Measurements from ENCODE around the gene SLC24A4. TPM values are rescaled to one million over a fixed set of nuclear protein-coding genes. Genes with fewer than 3 reads are reported as not detected.

Gene SLC24A4
- total RNA-seq, 3 donors from 2014 or later, result 0.15 to 0.96 TPM; not detected in 1

GRCh38 chr14:92482621-92483319 is 159.8 kb downstream of the SLC24A4 start:
- Histone ChIP-seq H3K36me3 (no peaks in the 10 kb centered on the region), H3K27me3 (no peaks in the 10 kb centered on the region), H3K9me3 (no peaks in the 10 kb centered on the region), H3K4me3 (no peak overlapping the region), H3K27ac (no peak overlapping the region), H3K4me1 (no peaks in the 10 kb centered on the region)
- DNase-seq (ENCODE audit: low spot score in 2 of 2), result peak in 1 of 2 donors; percentile 9
- TF ChIP-seq CTCF (IDR thresholded peaks at IDR 0.05) (no peak), POLR2AphosphoS5 (IDR thresholded peaks at IDR 0.05) (no peak)
- intact Hi-C loops (cut with DNase I; ENCODE audit: low total_unique reads), result no loop called here

DNA sequence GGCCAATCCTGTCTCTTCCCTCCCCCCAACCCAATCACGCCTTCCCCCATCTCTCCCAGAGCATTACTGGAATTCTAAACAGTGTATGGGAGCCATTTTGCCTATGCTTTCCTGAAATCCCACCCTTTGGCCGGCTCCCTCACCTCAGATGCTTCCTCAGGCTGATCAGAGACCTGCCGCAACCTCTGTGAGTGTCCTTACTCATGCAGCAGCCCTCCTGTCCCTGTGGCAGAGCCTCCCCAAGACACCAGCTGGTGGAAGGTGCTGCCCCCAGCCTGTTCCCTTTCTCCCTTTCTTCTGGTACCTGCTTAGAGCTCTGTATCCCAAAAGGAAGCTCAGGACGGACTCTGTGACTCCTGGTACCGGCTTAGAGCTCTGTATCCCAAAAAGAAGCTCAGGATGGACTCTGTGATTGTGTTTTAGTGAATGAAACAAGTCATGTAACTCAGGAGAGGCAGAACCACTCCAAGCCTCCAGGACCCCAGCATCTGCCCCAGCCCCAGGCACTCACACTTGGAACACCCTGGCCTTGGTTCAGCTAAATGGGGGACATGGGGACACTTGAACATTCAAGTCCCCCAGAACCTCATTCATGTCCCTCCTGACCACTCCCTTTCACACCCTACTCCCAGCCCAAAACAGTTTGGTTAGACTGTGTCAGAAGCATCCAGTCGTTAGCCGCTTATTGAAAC is 161.3 kb downstream of the SLC24A4 start:
- Histone ChIP-seq H3K4me1 (no peaks in the 10 kb centered on the region), H3K4me3 (no peak overlapping the region), H3K27ac (no peak overlapping the region), H3K27me3 (no peaks in the 10 kb centered on the region), H3K36me3 (no peaks in the 10 kb centered on the region), H3K9me3 (no peaks in the 10 kb centered on the region)
- intact Hi-C loops (cut with DNase I; ENCODE audit: low total_unique reads), result no loop called here
- no peak for DNase-seq (ENCODE audit: low spot score in 2 of 2)
- TF ChIP-seq CTCF (IDR thresholded peaks at IDR 0.05), result no peak

DNA sequence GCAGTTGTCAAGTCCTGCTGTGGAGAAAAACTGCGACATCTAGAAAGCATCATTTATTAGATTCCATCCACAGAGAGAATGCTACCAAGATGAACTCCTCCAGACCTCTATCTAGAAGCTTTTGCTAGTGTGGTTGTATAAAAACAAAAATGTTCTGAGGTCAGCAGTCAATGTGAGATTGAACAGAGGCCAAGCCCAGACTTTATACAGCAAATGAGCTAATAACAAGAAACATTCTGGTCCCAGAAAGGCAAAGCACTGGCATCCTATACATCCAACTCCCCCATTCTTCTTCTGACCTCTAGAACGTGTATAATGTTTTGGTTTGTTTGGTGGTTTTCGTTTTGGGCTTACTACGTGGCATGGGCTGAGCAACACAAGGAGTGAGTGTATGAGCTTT is 163.9 kb downstream of the SLC24A4 start:
- no peak overlapping the region for H3K27ac ChIP-seq
- intact Hi-C loops (cut with DNase I; ENCODE audit: low total_unique reads), result no loop called here
- no peak for TF ChIP-seq CTCF (IDR thresholded peaks at IDR 0.05)
- no peak for TF ChIP-seq POLR2AphosphoS5 (IDR thresholded peaks at IDR 0.05)
- no peak for TF ChIP-seq POLR2A (IDR thresholded peaks at IDR 0.05)

GRCh38 chr14:92487513-92488133 is 164.7 kb downstream of the SLC24A4 start:
- no peaks in the 10 kb centered on the region for H3K9me3 ChIP-seq
- H3K4me3 ChIP-seq, result no peak overlapping the region
- H3K4me1 ChIP-seq, result no peaks in the 10 kb centered on the region
- intact Hi-C loops (cut with DNase I; ENCODE audit: low total_unique reads), result no loop called here
- no peak for TF ChIP-seq POLR2AphosphoS5 (IDR thresholded peaks at IDR 0.05)
- no peak for TF ChIP-seq POLR2A (IDR thresholded peaks at IDR 0.05)
- TF ChIP-seq CTCF (IDR thresholded peaks at IDR 0.05), result no peak
- no peaks in the 10 kb centered on the region for H3K27me3 ChIP-seq
- no peak overlapping the region for H3K27ac ChIP-seq
- no peaks in the 10 kb centered on the region for H3K36me3 ChIP-seq
- no peak for DNase-seq (ENCODE audit: low spot score in 2 of 2)

More for the DNA sequence above, 163.9 kb downstream of the SLC24A4 start:
- Histone ChIP-seq H3K9me3 (no peaks in the 10 kb centered on the region), H3K27me3 (no peaks in the 10 kb centered on the region), H3K4me1 (no peaks in the 10 kb centered on the region), H3K4me3 (no peak overlapping the region), H3K36me3 (no peaks in the 10 kb centered on the region)
- DNase-seq (ENCODE audit: low spot score in 2 of 2), result no peak

Measured in breast epithelium (tissue), 4 donors.